Upper lobe of left lung (tissue), 6 donors: Measurements from ENCODE around the gene SUMF1. TPM values are rescaled to one million over a fixed set of nuclear protein-coding genes. Genes with fewer than 3 reads are reported as not detected.

Experiments used
- ATAC-seq, 2 donors: fragments of 200-7000 bp; cut with Tn5 transposase; one replicate each; pipeline ENCODE4 v1.9.1; 2022; ENCODE audit warnings: mild to moderate bottlenecking in 2 of 2, moderate library complexity in 2 of 2; ENCODE audit not compliant: low FRiP score in 2 of 2
- DNase-seq, 2 donors: peaks; one replicate each; pipeline ENCODE4 v3.0.0-alpha.2; 2019 to 2020
- H3K27ac ChIP-seq, 4 donors: fragments of 200-600 bp; sonication (generic); one replicate each; pipeline ENCODE4 v1.5.1; 2016 to 2019
- H3K27me3 ChIP-seq, 4 donors: fragments of 200-600 bp; sonication (generic); one replicate each; pipeline ENCODE4 v1.5.1; 2017 to 2019
- H3K36me3 ChIP-seq, 4 donors: fragments of 200-600 bp; sonication (generic); one replicate each; pipeline ENCODE4 v1.5.1; 2016 to 2019
- H3K4me1 ChIP-seq, 4 donors: fragments of 200-600 bp; sonication (generic); one replicate each; pipeline ENCODE4 v1.5.1; 2018 to 2019
- H3K4me3 ChIP-seq, 4 donors: fragments of 200-600 bp; sonication (generic); one replicate each; pipeline ENCODE4 v1.5.1; 2017 to 2019; ENCODE audit warnings: mild to moderate bottlenecking in 2 of 4, moderate library complexity in 1 of 4
- H3K9me3 ChIP-seq, 4 donors: fragments of 200-600 bp; sonication (generic); one replicate each; pipeline ENCODE4 v1.5.1; 2018 to 2019
- CTCF ChIP-seq, 6 experiments: fragments of 450-650 bp in 4 of 6; fragments of 200-600 bp in 2 of 6; sonication (generic) in 2 of 6; IDR thresholded peaks; one replicate each; pipeline ENCODE4 v1.5.1; 2016 to 2019; ENCODE audit warnings: antibody characterized with exemption in 6 of 6
- EP300 ChIP-seq, 4 donors: sonication (generic); formaldehyde crosslinking; IDR thresholded peaks; one replicate each; pipeline ENCODE4 v1.5.1; 2017; ENCODE audit warnings: antibody characterized with exemption in 4 of 4, control low read depth in 2 of 4
- POLR2A ChIP-seq, 4 donors: fragments of 450-650 bp; IDR thresholded peaks; one replicate each; pipeline ENCODE4 v1.5.1; 2016 to 2017; ENCODE audit warnings: antibody characterized with exemption in 4 of 4, mild to moderate bottlenecking in 2 of 4
- POLR2AphosphoS5 ChIP-seq, 2 donors: sonication (generic); formaldehyde crosslinking; IDR thresholded peaks; one replicate each; pipeline ENCODE4 v1.5.1; 2017; ENCODE audit warnings: antibody characterized with exemption in 2 of 2
- WGBS, 2 donors: methylation state at CpG; one replicate each; pipeline ENCODE4 v1.1.5; 2017 to 2018; 5-methylcytosine and 5-hydroxymethylcytosine counted together
- total RNA-seq, 6 donors: library from RNA; depleted of rRNA in 4 of 6; stranded (reverse); fragments of >200 nt in 4 of 6; gene quantifications; one replicate each; pipeline versions ENCODE4 v1.1.0 to v1.2.1, GENCODE V29; 2016 to 2021
- donor health status: DM: no; HTN: no; CAD: no; lungs with moderate emphysema.
- donor health status: DM: no; HTN: yes; CAD: no; lungs with severe emphysema.

The SUMF1 gene
- total RNA-seq, 6 donors from 2014 or later: 34.5 to 63.0 (median 54.0) TPM

- H3K4me3 ChIP-seq: no peak overlapping the region
- DNase-seq: no peak
Observed at GRCh38 chr3:4398120-4398940, 68.7 kb downstream of the SUMF1 start.

GRCh38 chr3:4397466-4397865 is 69.6 kb downstream of the SUMF1 start:
- WGBS, 2 donors: 40 to 74% methylated on average over 1 of the region's 1 CpG
- no peak for ATAC-seq
- no peaks in the 10 kb centered on the region for H3K27me3 ChIP-seq
- peaks cover 0 to 6% (median 0%) of the 10 kb centered on the region in 4 donors for H3K36me3 ChIP-seq
- no peak overlapping the region for H3K27ac ChIP-seq
- H3K4me1 ChIP-seq: no peaks in the 10 kb centered on the region
- no peak overlapping the region for H3K4me3 ChIP-seq
- TF ChIP-seq CTCF (IDR thresholded peaks at IDR 0.05) (no peak), POLR2A (IDR thresholded peaks at IDR 0.05) (no peak)
- H3K9me3 ChIP-seq: no peaks in the 10 kb centered on the region
- no peak for DNase-seq

More at GRCh38 chr3:4398120-4398940, 68.7 kb downstream of the SUMF1 start:
- Histone ChIP-seq H3K27me3 (no peaks in the 10 kb centered on the region), H3K27ac (no peak overlapping the region), H3K36me3 (peaks cover 0 to 10% (median under 1%) of the 10 kb centered on the region in 4 donors), H3K9me3 (no peaks in the 10 kb centered on the region), H3K4me1 (no peaks in the 10 kb centered on the region)
- 83 to 84% methylated on average over 4 of the region's 4 CpGs for WGBS, 2 donors
- TF ChIP-seq EP300 (IDR thresholded peaks at IDR 0.05): no peak
- TF ChIP-seq CTCF (IDR thresholded peaks at IDR 0.05): no peak
- no peak for TF ChIP-seq POLR2AphosphoS5 (IDR thresholded peaks at IDR 0.05)
- TF ChIP-seq POLR2A (IDR thresholded peaks at IDR 0.05): no peak
- ATAC-seq: no peak

- whole genome bisulfite sequencing, 2 donors: 64 to 65% methylated on average over 1 of the region's 1 CpG
Observed at GRCh38 chr3:4396542-4396941, 70.5 kb downstream of the SUMF1 start.

GRCh38 chr3:4396006-4396405 is 71.1 kb downstream of the SUMF1 start:
- 87 to 95% methylated on average over 5 of the region's 5 CpGs for whole genome bisulfite sequencing, 2 donors
- H3K27me3 ChIP-seq: no peaks in the 10 kb centered on the region
- ATAC-seq (no peak), DNase-seq (no peak)
- H3K4me3 ChIP-seq: no peak overlapping the region
- TF ChIP-seq EP300 (IDR thresholded peaks at IDR 0.05) (no peak), POLR2AphosphoS5 (IDR thresholded peaks at IDR 0.05) (no peak), CTCF (IDR thresholded peaks at IDR 0.05) (no peak), POLR2A (IDR thresholded peaks at IDR 0.05) (no peak)
- H3K4me1 ChIP-seq: no peaks in the 10 kb centered on the region
- H3K9me3 ChIP-seq: no peaks in the 10 kb centered on the region
- peaks cover 0 to 4% (median 0%) of the 10 kb centered on the region in 4 donors for H3K36me3 ChIP-seq
- no peak overlapping the region for H3K27ac ChIP-seq

More at GRCh38 chr3:4396542-4396941, 70.5 kb downstream of the SUMF1 start:
- ATAC-seq (no peak), DNase-seq (no peak)
- H3K9me3 ChIP-seq: no peaks in the 10 kb centered on the region
- no peak overlapping the region for H3K27ac ChIP-seq
- no peaks in the 10 kb centered on the region for H3K4me1 ChIP-seq
- H3K36me3 ChIP-seq: peaks cover 0 to 4% (median 0%) of the 10 kb centered on the region in 4 donors
- TF ChIP-seq POLR2AphosphoS5 (IDR thresholded peaks at IDR 0.05) (no peak), CTCF (IDR thresholded peaks at IDR 0.05) (no peak), POLR2A (IDR thresholded peaks at IDR 0.05) (no peak), EP300 (IDR thresholded peaks at IDR 0.05) (no peak)
- no peaks in the 10 kb centered on the region for H3K27me3 ChIP-seq
- H3K4me3 ChIP-seq: no peak overlapping the region

GRCh38 chr3:4395448-4395847 is 71.6 kb downstream of the SUMF1 start:
- H3K27me3 ChIP-seq: no peaks in the 10 kb centered on the region
- H3K27ac ChIP-seq: no peak overlapping the region
- TF ChIP-seq CTCF (IDR thresholded peaks at IDR 0.05) (no peak), EP300 (IDR thresholded peaks at IDR 0.05) (no peak), POLR2A (IDR thresholded peaks at IDR 0.05) (no peak), POLR2AphosphoS5 (IDR thresholded peaks at IDR 0.05) (no peak)
- 90 to 91% methylated on average over 6 of the region's 6 CpGs for WGBS, 2 donors
- H3K36me3 ChIP-seq: peaks cover 0 to 4% (median 0%) of the 10 kb centered on the region in 4 donors
- H3K4me1 ChIP-seq: no peaks in the 10 kb centered on the region
- no peak for ATAC-seq
- no peak for DNase-seq
- no peak overlapping the region for H3K4me3 ChIP-seq
- no peaks in the 10 kb centered on the region for H3K9me3 ChIP-seq
